HFF-Myc (cell line): Measurements from ENCODE around the gene ACSS2.

Experiments
- DNase-seq: peaks from one replicate; pipeline ENCODE4 v3.0.0-alpha.2; 2011; ENCODE audit warnings: low read depth; ENCODE audit errors: extremely low read depth
- H3K4me3 ChIP-seq: replicated peaks from 2 replicates; pipeline ENCODE4 v1.5.1; 2011; ENCODE audit warnings: low read depth, mild to moderate bottlenecking, control low read depth, low read length
- CTCF ChIP-seq: IDR thresholded peaks from 2 replicates; pipeline ENCODE4 v1.5.1; 2012; ENCODE audit warnings: mild to moderate bottlenecking, low read depth, low read length, control low read depth; ENCODE audit errors: missing control alignments

The ACSS2 gene

GRCh38 chr20:34953960-34954359 lies 77.5 kb downstream of the ACSS2 start:
- no peak for DNase-seq
- no peak for TF ChIP-seq CTCF
- no peak overlapping the region for H3K4me3 ChIP-seq

GRCh38 chr20:34954904-34955230 lies 78.5 kb downstream of the ACSS2 start:
- peak; percentile 35 for DNase-seq
- no peak for TF ChIP-seq CTCF
- peak overlapping the region; percentile 84 for H3K4me3 ChIP-seq

GRCh38 chr20:34955231-34956040 lies 79.0 kb downstream of the ACSS2 start, which contains the start of the genes GSS and MYH7B:
Gene GSS (minus strand): TSS chr20:34955806. CDS start chr20:34951852, 3,954 bp downstream.
Gene MYH7B (plus strand): TSS chr20:34955868. CDS start chr20:34978006, 22,138 bp downstream.
- TF ChIP-seq CTCF = peak; percentile 36
- peak; percentile 82 for DNase-seq
- peak within 1 kb of the TSS; percentile 84 for H3K4me3 ChIP-seq

GRCh38 chr20:34956041-34956458 lies 79.6 kb downstream of the ACSS2 start:
- no peak for TF ChIP-seq CTCF
- DNase-seq = no peak
- peak overlapping the region; percentile 84 for H3K4me3 ChIP-seq

GRCh38 chr20:34956751-34957472 lies 80.5 kb downstream of the ACSS2 start:
- H3K4me3 ChIP-seq = no peak overlapping the region
- DNase-seq = no peak
- no peak for TF ChIP-seq CTCF

GRCh38 chr20:34964486-34964885 lies 88.1 kb downstream of the ACSS2 start:
- H3K4me3 ChIP-seq = no peak overlapping the region
- no peak for DNase-seq
- TF ChIP-seq CTCF = no peak
